Caco-2 (cell line): ENCODE data around the gene BRSK2. TPM values are rescaled to one million over a fixed set of nuclear protein-coding genes. Genes with fewer than 3 reads are reported as not detected.

Source experiments
- BruUV-seq: library from RNA; stranded (reverse); fragments of 400-500 nt; replicated peaks from 2 replicates; lab custom pipeline; 2021; lab: Mats Ljungman, UMichigan
- CTCF ChIA-PET: fragments of 300-600 bp; sonication (Branson Sonifier 250); formaldehyde crosslinking; loops from one replicate; lab custom pipeline; 2022; ENCODE audit warnings: antibody characterized with exemption; lab: Charles Lee
- POLR2A ChIA-PET: fragments of 300-600 bp; sonication (Branson Sonifier 250); formaldehyde crosslinking; loops from one replicate; lab custom pipeline; 2022; ENCODE audit warnings: antibody characterized with exemption; lab: Charles Lee
- DNase-seq, 2 experiments: peaks; one replicate each; pipeline versions ENCODE4 v3.0.0 to v3.0.0-alpha.2; 2020 to 2022
- H3K27me3 ChIP-seq: replicated peaks from 2 replicates; pipeline ENCODE4 v1.6.0; 2011; ENCODE audit warnings: low read length; ENCODE audit not compliant: control insufficient read depth, insufficient read depth
- H3K36me3 ChIP-seq: 2 replicates; pipeline ENCODE4 v1.5.1; 2011; ENCODE audit warnings: low read length; ENCODE audit not compliant: control insufficient read depth, insufficient read depth
- H3K4me1 ChIP-seq: fragments of 250-450 bp; sonication (Bioruptor Pico); 2 replicates; pipeline ENCODE4 v1.5.1; 2020; ENCODE audit warnings: mild to moderate bottlenecking
- H3K4me3 ChIP-seq: 2 replicates; pipeline ENCODE4 v1.5.1; 2011; ENCODE audit warnings: low read depth, mild to moderate bottlenecking, control low read depth, low read length
- H3K9me3 ChIP-seq: fragments of 250-450 bp; sonication (Bioruptor Pico); 2 replicates; pipeline ENCODE4 v1.5.1; 2020; ENCODE audit warnings: mild to moderate bottlenecking, moderate library complexity
- H3K27ac Mint-ChIP-seq: one replicate; pipeline ENCODE4 v1.8.0; 2022; ENCODE audit warnings: mixed read lengths; ENCODE audit not compliant: unreplicated experiment
- H3K27me3 Mint-ChIP-seq: one replicate; pipeline ENCODE4 v1.8.0; 2022; ENCODE audit warnings: mixed read lengths; ENCODE audit not compliant: insufficient read depth, unreplicated experiment
- H3K36me3 Mint-ChIP-seq: one replicate; pipeline ENCODE4 v1.8.0; 2022; ENCODE audit warnings: mild to moderate bottlenecking, mixed read lengths; ENCODE audit not compliant: insufficient read depth, unreplicated experiment
- H3K4me1 Mint-ChIP-seq: one replicate; pipeline ENCODE4 v1.8.0; 2022; ENCODE audit warnings: low read depth, mixed read lengths; ENCODE audit not compliant: unreplicated experiment
- H3K4me3 Mint-ChIP-seq: one replicate; pipeline ENCODE4 v1.8.0; 2022; ENCODE audit warnings: mild to moderate bottlenecking, moderate library complexity, mixed read lengths; ENCODE audit not compliant: unreplicated experiment
- H3K9me3 Mint-ChIP-seq: one replicate; pipeline ENCODE4 v1.8.0; 2022; ENCODE audit warnings: mixed read lengths; ENCODE audit not compliant: unreplicated experiment
- CTCF ChIP-seq, 2 experiments: fragments of 200-600 bp in 1 of 2; IDR thresholded peaks; 1 replicate in 1 of 2; 2 replicates in 1 of 2; pipeline versions ENCODE4 v1.5.1 to v1.8.0; 2011 to 2022; ENCODE audit warnings: antibody characterized with exemption in 1 of 2, control low read depth in 1 of 2, inconsistent platforms in 1 of 2, low read depth in 1 of 2, low read length in 1 of 2, mild to moderate bottlenecking in 1 of 2, moderate library complexity in 1 of 2; ENCODE audit not compliant: insufficient read depth in 1 of 2, severe bottlenecking in 1 of 2, unreplicated experiment in 1 of 2
- intact Hi-C: fragments of 100-400 bp; cut with micrococcal nuclease; formaldehyde crosslinking; loops from one replicate; pipeline ENCODE4 v1.10.0; 2022; ENCODE audit not compliant: unreplicated experiment
- total RNA-seq: library from RNA; stranded (reverse); gene quantifications from 2 replicates; pipeline ENCODE4 v1.2.3, GENCODE V29; 2022

Gene BRSK2
- total RNA-seq, 1 experiment from 2014 or later, result 32.8 TPM

- Mint-ChIP-seq H3K36me3 (peaks cover 12% of the 10 kb centered on the region), H3K27me3 (no peaks in the 10 kb centered on the region), H3K4me1 (no peaks in the 10 kb centered on the region), H3K4me3 (no peak overlapping the region), H3K27ac (no peak overlapping the region), H3K9me3 (no peaks in the 10 kb centered on the region)
- ChIA-PET POLR2A (no interaction called here), CTCF (no interaction called here)
- H3K4me1 ChIP-seq, result no peaks in the 10 kb centered on the region
- no peak for TF ChIP-seq CTCF (IDR thresholded peaks at IDR 0.05; ENCODE audit: insufficient read depth in 1 of 2, low read depth in 1 of 2, low read length in 1 of 2, severe bottlenecking in 1 of 2, unreplicated experiment in 1 of 2)
- H3K4me3 ChIP-seq, result no peak overlapping the region
- no peak for DNase-seq
- H3K36me3 ChIP-seq, result no peaks in the 10 kb centered on the region
- no TSS peak for BruUV-seq
- H3K9me3 ChIP-seq, result no peaks in the 10 kb centered on the region
- intact Hi-C loops, result no loop called here
- no peaks in the 10 kb centered on the region for H3K27me3 ChIP-seq
These were observed 60.7 kb downstream of the BRSK2 start for GRCh38 chr11:1450344-1450875.

DNA sequence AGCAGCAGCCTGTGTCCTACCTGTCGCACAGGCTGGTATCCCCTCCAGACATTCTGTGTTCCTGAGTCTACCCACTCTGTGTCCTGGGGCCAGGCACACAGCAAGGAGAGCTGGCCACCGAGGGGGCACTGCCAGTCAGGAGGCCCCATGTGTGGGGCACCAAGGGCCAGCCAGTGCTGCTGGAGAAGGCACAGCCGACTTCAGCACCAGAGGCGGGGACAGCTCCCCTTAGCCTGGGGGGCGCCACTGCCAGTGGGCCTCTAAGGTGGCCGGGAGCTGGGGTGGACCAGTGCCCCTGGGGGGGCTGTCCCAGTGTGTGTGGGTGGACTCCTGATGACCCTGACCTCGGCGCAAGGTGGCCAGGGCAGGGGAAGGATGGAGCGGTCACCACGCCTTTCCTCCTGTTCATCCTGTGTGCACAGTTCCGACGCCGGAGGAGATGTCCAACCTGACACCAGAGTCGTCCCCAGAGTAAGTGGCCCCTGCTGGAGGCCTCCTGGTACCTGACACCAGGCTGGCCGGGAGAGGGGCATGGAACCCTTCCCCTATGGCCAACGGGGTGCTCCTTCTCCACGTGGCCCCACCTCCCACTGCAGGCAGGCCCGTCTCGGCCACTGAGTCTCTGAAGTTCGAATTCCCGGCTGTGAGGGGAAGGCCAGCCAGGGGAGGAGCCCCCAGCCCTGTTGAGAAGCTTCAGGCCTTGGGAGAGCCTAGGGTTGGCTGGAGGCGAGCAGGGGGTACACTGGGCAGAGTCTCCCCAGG is 61.4 kb downstream of the BRSK2 start:
- ChIA-PET POLR2A (no interaction called here), CTCF (no interaction called here)
- Mint-ChIP-seq H3K27ac (no peak overlapping the region), H3K27me3 (no peaks in the 10 kb centered on the region), H3K9me3 (no peaks in the 10 kb centered on the region), H3K4me3 (no peak overlapping the region), H3K36me3 (peaks cover 12% of the 10 kb centered on the region), H3K4me1 (no peaks in the 10 kb centered on the region)
- intact Hi-C loops, result no loop called here
- no peak overlapping the region for H3K4me3 ChIP-seq
- H3K9me3 ChIP-seq, result no peaks in the 10 kb centered on the region
- BruUV-seq, result no TSS peak
- H3K36me3 ChIP-seq, result no peaks in the 10 kb centered on the region
- no peaks in the 10 kb centered on the region for H3K4me1 ChIP-seq
- no peaks in the 10 kb centered on the region for H3K27me3 ChIP-seq
- no peak for TF ChIP-seq CTCF (IDR thresholded peaks at IDR 0.05; ENCODE audit: insufficient read depth in 1 of 2, low read depth in 1 of 2, low read length in 1 of 2, severe bottlenecking in 1 of 2, unreplicated experiment in 1 of 2)
- no peak for DNase-seq

DNA sequence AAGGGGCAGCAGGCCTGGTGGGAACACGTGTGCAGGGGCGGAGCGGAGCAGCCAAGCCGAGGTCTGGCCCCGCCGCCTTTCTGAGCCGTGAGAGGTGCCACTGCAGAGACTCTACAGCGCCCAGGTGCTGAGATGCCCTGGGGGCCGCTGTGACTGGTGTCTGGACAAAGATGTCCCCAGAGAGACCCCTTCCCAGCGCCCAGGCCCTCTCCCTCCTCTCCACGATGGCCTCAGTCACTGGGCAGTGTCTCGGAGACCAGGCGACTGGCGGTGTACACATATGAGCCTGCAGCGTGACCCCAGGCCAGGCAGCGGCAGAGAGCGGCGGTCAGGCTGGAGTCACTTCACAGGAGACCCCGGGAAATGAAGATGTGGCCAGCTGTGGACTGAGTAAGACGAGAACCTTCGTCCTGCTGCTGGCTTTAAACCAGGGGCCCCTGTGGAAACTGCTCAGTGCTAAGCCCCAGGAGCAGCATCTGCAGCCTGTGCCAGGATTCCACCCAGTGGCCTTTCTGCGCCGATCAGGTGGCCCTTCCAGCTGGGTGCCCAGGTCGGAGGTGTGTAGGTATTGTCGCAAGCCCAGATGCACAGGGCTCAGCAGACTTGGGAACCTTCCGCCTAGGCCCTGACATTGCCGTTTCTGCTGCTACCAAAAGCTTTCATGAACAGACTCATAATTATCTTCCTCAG is 62.2 kb downstream of the BRSK2 start:
- Histone ChIP-seq H3K9me3 (no peaks in the 10 kb centered on the region), H3K4me1 (no peaks in the 10 kb centered on the region), H3K27me3 (no peaks in the 10 kb centered on the region), H3K36me3 (no peaks in the 10 kb centered on the region), H3K4me3 (no peak overlapping the region)
- H3K27ac Mint-ChIP-seq, result no peak overlapping the region
- no TSS peak for BruUV-seq
- TF ChIP-seq CTCF (IDR thresholded peaks at IDR 0.05; ENCODE audit: insufficient read depth in 1 of 2, low read depth in 1 of 2, low read length in 1 of 2, severe bottlenecking in 1 of 2, unreplicated experiment in 1 of 2), result no peak
- peaks cover 12% of the 10 kb centered on the region for H3K36me3 Mint-ChIP-seq
- POLR2A ChIA-PET, result no interaction called here
- H3K4me1 Mint-ChIP-seq, result no peaks in the 10 kb centered on the region
- CTCF ChIA-PET, result no interaction called here
- H3K4me3 Mint-ChIP-seq, result no peak overlapping the region
- intact Hi-C loops, result no loop called here
- no peak for DNase-seq
- no peaks in the 10 kb centered on the region for H3K9me3 Mint-ChIP-seq
- H3K27me3 Mint-ChIP-seq, result no peaks in the 10 kb centered on the region
